ENCODE data around the gene SLC7A4. TPM values are rescaled to one million over a fixed set of nuclear protein-coding genes. Genes with fewer than 3 reads are reported as not detected.
"Not testable (repeated sequence)": the region's sequence is repeated elsewhere in the genome, so short reads cannot be mapped to it uniquely, and the experiment has no call there.

SLC7A4 gene
- total RNA-seq, 4 donors from 2014 or later = 0.45 to 0.54 TPM; not detected in 2

GRCh38 chr22:21068681-21069276, 36.4 kb upstream of the SLC7A4 start:
- H3K4me1 ChIP-seq = no peaks in the 10 kb centered on the region
- no peak overlapping the region for H3K27ac ChIP-seq
- no peaks in the 10 kb centered on the region for H3K9me3 ChIP-seq
- TF ChIP-seq POLR2A (IDR thresholded peaks at IDR 0.05) (no peak), CTCF (IDR thresholded peaks at IDR 0.05) (no peak)
- no peak for DNase-seq
- WGBS, 2 donors = 78 to 89% methylated on average over 4 of the region's 4 CpGs
- no peak overlapping the region for H3K4me3 ChIP-seq (replicated peaks in 1 of 3)
- H3K36me3 ChIP-seq = no peaks in the 10 kb centered on the region
- no peaks in the 10 kb centered on the region for H3K27me3 ChIP-seq
- intact Hi-C loops (cut with DNase I) = no loop called here

- no peaks in the 10 kb centered on the region for H3K4me1 ChIP-seq
- no peak for DNase-seq
- TF ChIP-seq CTCF (IDR thresholded peaks at IDR 0.05) = no peak
- no peak for TF ChIP-seq POLR2A (IDR thresholded peaks at IDR 0.05)
- no peaks in the 10 kb centered on the region for H3K27me3 ChIP-seq
- H3K9me3 ChIP-seq = no peaks in the 10 kb centered on the region
- H3K27ac ChIP-seq = no peak overlapping the region
- no peak overlapping the region for H3K4me3 ChIP-seq (replicated peaks in 1 of 3)
- 88 to 95% methylated on average over 11 to 12 of the region's 12 CpGs for WGBS, 2 donors
- no peaks in the 10 kb centered on the region for H3K36me3 ChIP-seq
- intact Hi-C loops (cut with DNase I) = no loop called here
Observed at GRCh38 chr22:21067901-21068680, 35.7 kb upstream of the SLC7A4 start.

- TF ChIP-seq CTCF (IDR thresholded peaks at IDR 0.05) (no peak), POLR2A (IDR thresholded peaks at IDR 0.05) (no peak)
- Histone ChIP-seq H3K4me3 (replicated peaks in 1 of 3) (no peak overlapping the region), H3K27ac (no peak overlapping the region), H3K4me1 (no peaks in the 10 kb centered on the region), H3K36me3 (no peaks in the 10 kb centered on the region), H3K27me3 (no peaks in the 10 kb centered on the region), H3K9me3 (no peaks in the 10 kb centered on the region)
- WGBS, 2 donors = 88 to 93% methylated on average over 19 to 22 of the region's 28 CpGs
- DNase-seq = no peak
- intact Hi-C loops (cut with DNase I) = no loop called here
Observed at GRCh38 chr22:21067075-21067900, 34.9 kb upstream of the SLC7A4 start.

GRCh38 chr22:21064917-21065864, 32.8 kb upstream of the SLC7A4 start:
- Histone ChIP-seq H3K4me1 (no peaks in the 10 kb centered on the region), H3K4me3 (replicated peaks in 1 of 3) (no peak overlapping the region), H3K36me3 (no peaks in the 10 kb centered on the region), H3K27ac (no peak overlapping the region), H3K27me3 (no peaks in the 10 kb centered on the region), H3K9me3 (no peaks in the 10 kb centered on the region)
- intact Hi-C loops (cut with DNase I) = no loop called here
- 67 to 68% methylated on average over 13 of the region's 13 CpGs for WGBS, 2 donors
- TF ChIP-seq CTCF (IDR thresholded peaks at IDR 0.05) (no peak), POLR2A (IDR thresholded peaks at IDR 0.05) (no peak)
- peak in 1 of 2 donors; percentile 12 for DNase-seq

GRCh38 chr22:21064425-21064824, 32.1 kb upstream of the SLC7A4 start:
- H3K27me3 ChIP-seq; DNase-seq; H3K4me1 ChIP-seq; H3K27ac ChIP-seq; intact Hi-C loops (cut with DNase I); H3K4me3 ChIP-seq (replicated peaks in 1 of 3); H3K9me3 ChIP-seq; H3K36me3 ChIP-seq: not testable (repeated sequence)
- WGBS, 2 donors = 71 to 78% methylated on average over 11 of the region's 11 CpGs

- H3K4me3 ChIP-seq (replicated peaks in 1 of 3); DNase-seq; H3K4me1 ChIP-seq; H3K36me3 ChIP-seq; intact Hi-C loops (cut with DNase I); H3K27me3 ChIP-seq; H3K9me3 ChIP-seq; H3K27ac ChIP-seq: not testable (repeated sequence)
- 89 to 91% methylated on average over 15 to 16 of the region's 18 CpGs for WGBS, 2 donors
Observed at GRCh38 chr22:21061660-21062321, 29.4 kb upstream of the SLC7A4 start.

- H3K9me3 ChIP-seq; DNase-seq; intact Hi-C loops (cut with DNase I); H3K27me3 ChIP-seq; H3K36me3 ChIP-seq; H3K27ac ChIP-seq; H3K4me3 ChIP-seq (replicated peaks in 1 of 3); H3K4me1 ChIP-seq: not testable (repeated sequence)
- WGBS, 2 donors = 57 to 75% methylated on average over 3 to 8 of the region's 8 CpGs
Observed at GRCh38 chr22:21060363-21060762, 28.0 kb upstream of the SLC7A4 start.

All from thyroid gland (tissue), 4 donors.